Keratinocyte (primary cell): ENCODE measurements around the gene STARD8. TPM values are rescaled to one million over a fixed set of nuclear protein-coding genes. Genes with fewer than 3 reads are reported as not detected.

Experiments
- DNase-seq: peaks from one replicate; pipeline ENCODE4 v3.0.0-alpha.2; 2011; ENCODE audit warnings: low read depth, missing footprints, low spot score
- FAIRE-seq: peaks from 2 replicates; lab custom pipeline; 2011; peaks lifted over from hg19 to GRCh38; lab: Jason Lieb, UNC
- H2AFZ ChIP-seq: 2 replicates; pipeline ENCODE4 v1.6.0; 2012; ENCODE audit warnings: low read length, control low read depth, inconsistent platforms; ENCODE audit not compliant: control insufficient read depth
- H3K27ac ChIP-seq: 2 replicates; pipeline ENCODE4 v1.5.1; 2011; ENCODE audit warnings: low read length; ENCODE audit not compliant: control insufficient read depth, insufficient read depth
- H3K27me3 ChIP-seq: 3 replicates; pipeline ENCODE4 v1.6.0; 2011; ENCODE audit warnings: low read length; ENCODE audit not compliant: control insufficient read depth, insufficient read depth; ENCODE audit errors: extremely low read depth
- H3K36me3 ChIP-seq, 2 experiments: 2 replicates in 1 of 2; 3 replicates in 1 of 2; pipeline ENCODE4 v1.5.1; 2011; ENCODE audit warnings: low read length in 2 of 2, mild to moderate bottlenecking in 1 of 2; ENCODE audit not compliant: control insufficient read depth in 2 of 2, insufficient read depth in 2 of 2; ENCODE audit errors: extremely low read depth in 1 of 2
- H3K4me1 ChIP-seq: 3 replicates; pipeline ENCODE4 v1.5.1; 2011; ENCODE audit warnings: low read length; ENCODE audit not compliant: control insufficient read depth, insufficient read depth; ENCODE audit errors: extremely low read depth
- H3K4me2 ChIP-seq: 3 replicates; pipeline ENCODE4 v1.6.0; 2011; ENCODE audit warnings: low read depth, low read length; ENCODE audit not compliant: control insufficient read depth, insufficient read depth; ENCODE audit errors: extremely low read depth
- H3K4me3 ChIP-seq, 3 experiments: fragments of 200-600 bp in 1 of 3; sonication (generic) in 1 of 3; 2 replicates in 2 of 3; 3 replicates in 1 of 3; pipeline ENCODE4 v1.5.1; 2011 to 2016; ENCODE audit warnings: low read length in 3 of 3, mild to moderate bottlenecking in 3 of 3, control low read depth in 2 of 3, inconsistent platforms in 1 of 3, low read depth in 1 of 3, mixed read lengths in 1 of 3, mixed run types in 1 of 3, moderate library complexity in 1 of 3; ENCODE audit not compliant: control insufficient read depth in 2 of 3, insufficient read depth in 2 of 3; ENCODE audit errors: extremely low read depth in 1 of 3
- H3K79me2 ChIP-seq: 2 replicates; pipeline ENCODE4 v1.6.0; 2012; ENCODE audit warnings: low read length; ENCODE audit not compliant: control insufficient read depth, insufficient read depth
- H3K9ac ChIP-seq: 3 replicates; pipeline ENCODE4 v1.6.0; 2011; ENCODE audit warnings: low read length; ENCODE audit not compliant: control insufficient read depth, insufficient read depth; ENCODE audit errors: extremely low read depth
- H3K9me1 ChIP-seq: 3 replicates; pipeline ENCODE4 v1.6.0; 2011; ENCODE audit warnings: low read length; ENCODE audit not compliant: control insufficient read depth, insufficient read depth; ENCODE audit errors: extremely low read depth
- H3K9me3 ChIP-seq: 2 replicates; pipeline ENCODE4 v1.5.1; 2012; ENCODE audit warnings: low read depth, low read length; ENCODE audit not compliant: control insufficient read depth
- H4K20me1 ChIP-seq: 3 replicates; pipeline ENCODE4 v1.6.0; 2011; ENCODE audit warnings: low read length; ENCODE audit not compliant: control insufficient read depth, insufficient read depth; ENCODE audit errors: extremely low read depth
- CTCF ChIP-seq, 3 experiments: IDR thresholded peaks in 1 of 3; conservative IDR thresholded peaks in 1 of 3; optimal IDR thresholded peaks in 1 of 3; 2 replicates in 2 of 3; 3 replicates in 1 of 3; pipeline versions ENCODE3 to v1.5.1; 2011; ENCODE audit warnings: low read length in 3 of 3, mild to moderate bottlenecking in 3 of 3, moderate library complexity in 2 of 3, control low read depth in 1 of 3, inconsistent platforms in 1 of 3; ENCODE audit not compliant: insufficient read depth in 2 of 3; ENCODE audit errors: extremely low read depth in 1 of 3
- EZH2 ChIP-seq: IDR thresholded peaks from one replicate; pipeline ENCODE4 v1.6.1; 2012; ENCODE audit warnings: inconsistent platforms, mild to moderate bottlenecking, low read length, moderate library complexity
- dilution Hi-C: fragments of 300-500 bp; cut with MboI; formaldehyde crosslinking; loops from one replicate; pipeline ENCODE4 v1.7.0; 2020; ENCODE audit warnings: low sequenced_read_pairs; ENCODE audit not compliant: extremely low pct_ligation_motif_present
- polyA plus RNA-seq, 5 experiments: library from polyadenylated mRNA; depleted of rRNA in 3 of 5; stranded (reverse) in 3 of 5; stranded (forward) in 1 of 5; unstranded in 1 of 5; fragments of >200 nt; gene quantifications; 1 replicate in 1 of 5; 2 replicates in 3 of 5; 3 replicates in 1 of 5; pipeline versions ENCODE4 v1.2.1 to v1.2.3, GENCODE V29; 2011 to 2012; ENCODE audit warnings: missing spikeins in 2 of 5, low read depth in 1 of 5, low replicate concordance in 1 of 5

Gene STARD8
- polyA plus RNA-seq, 1 donor (not counting 4 experiments of a cell fraction or from before 2014, with no cell fraction given): 0.07 TPM

- no peak for DNase-seq
- Histone ChIP-seq H3K9me1 (no peaks in the 10 kb centered on the region), H3K27ac (no peak overlapping the region), H3K9ac (no peak overlapping the region), H3K4me1 (no peaks in the 10 kb centered on the region), H2AFZ (no peak overlapping the region), H3K79me2 (no peaks in the 10 kb centered on the region), H3K27me3 (peaks cover 5% of the 10 kb centered on the region), H3K4me3 (no peak overlapping the region), H3K36me3 (no peaks in the 10 kb centered on the region), H3K4me2 (no peak overlapping the region), H3K9me3 (no peaks in the 10 kb centered on the region), H4K20me1 (no peaks in the 10 kb centered on the region)
- TF ChIP-seq EZH2 (no peak), CTCF (optimal IDR thresholded peaks at IDR 0.05 in 1 of 3, IDR thresholded peaks at IDR 0.05 in 1 of 3, conservative IDR thresholded peaks at IDR 0.05 in 1 of 3; ENCODE audit: extremely low read depth in 1 of 3, insufficient read depth in 2 of 3, low read length in 3 of 3) (no peak)
- FAIRE-seq: no peak
- dilution Hi-C loops: no loop called here
Measured at GRCh38 chrX:68692651-68693050, 45.2 kb downstream of the STARD8 start.

- H3K9ac ChIP-seq: peak overlapping the region; percentile 41
- H3K27me3 ChIP-seq: peaks cover 5% of the 10 kb centered on the region
- dilution Hi-C loops: no loop called here
- no peaks in the 10 kb centered on the region for H4K20me1 ChIP-seq
- no peaks in the 10 kb centered on the region for H3K9me3 ChIP-seq
- no peak for FAIRE-seq
- H3K4me1 ChIP-seq: no peaks in the 10 kb centered on the region
- peak overlapping the region; percentile 14 to 46 (median 23) for H3K4me3 ChIP-seq
- TF ChIP-seq EZH2 (no peak), CTCF (optimal IDR thresholded peaks at IDR 0.05 in 1 of 3, IDR thresholded peaks at IDR 0.05 in 1 of 3, conservative IDR thresholded peaks at IDR 0.05 in 1 of 3; ENCODE audit: extremely low read depth in 1 of 3, insufficient read depth in 2 of 3, low read length in 3 of 3) (no peak)
- no peaks in the 10 kb centered on the region for H3K79me2 ChIP-seq
- H3K9me1 ChIP-seq: no peaks in the 10 kb centered on the region
- no peaks in the 10 kb centered on the region for H3K36me3 ChIP-seq
- H2AFZ ChIP-seq: peak overlapping the region; percentile 5
- peak overlapping the region; percentile 54 for H3K4me2 ChIP-seq
- no peak for DNase-seq
- H3K27ac ChIP-seq: no peak overlapping the region
Measured at GRCh38 chrX:68693481-68694434, 46.3 kb downstream of the STARD8 start.
